ENCODE results near the gene SLC35F3.
"Not testable (repeated sequence)": the region's sequence is repeated elsewhere in the genome, so short reads cannot be mapped to it uniquely, and the experiment has no call there.

The SLC35F3 gene

GRCh38 chr1:234152344-234152743 lies 247.9 kb downstream of the SLC35F3 start:
- DNase-seq, result not testable (repeated sequence)

- DNase-seq, result no peak
These were observed 250.1 kb downstream of the SLC35F3 start for GRCh38 chr1:234154320-234155251.

GRCh38 chr1:234162661-234163060 lies 258.2 kb downstream of the SLC35F3 start:
- no peak for DNase-seq

- DNase-seq, result no peak
These were observed 258.9 kb downstream of the SLC35F3 start for GRCh38 chr1:234163267-234163919.

- no peak for DNase-seq
These were observed 259.7 kb downstream of the SLC35F3 start for GRCh38 chr1:234164098-234164709.

DNA sequence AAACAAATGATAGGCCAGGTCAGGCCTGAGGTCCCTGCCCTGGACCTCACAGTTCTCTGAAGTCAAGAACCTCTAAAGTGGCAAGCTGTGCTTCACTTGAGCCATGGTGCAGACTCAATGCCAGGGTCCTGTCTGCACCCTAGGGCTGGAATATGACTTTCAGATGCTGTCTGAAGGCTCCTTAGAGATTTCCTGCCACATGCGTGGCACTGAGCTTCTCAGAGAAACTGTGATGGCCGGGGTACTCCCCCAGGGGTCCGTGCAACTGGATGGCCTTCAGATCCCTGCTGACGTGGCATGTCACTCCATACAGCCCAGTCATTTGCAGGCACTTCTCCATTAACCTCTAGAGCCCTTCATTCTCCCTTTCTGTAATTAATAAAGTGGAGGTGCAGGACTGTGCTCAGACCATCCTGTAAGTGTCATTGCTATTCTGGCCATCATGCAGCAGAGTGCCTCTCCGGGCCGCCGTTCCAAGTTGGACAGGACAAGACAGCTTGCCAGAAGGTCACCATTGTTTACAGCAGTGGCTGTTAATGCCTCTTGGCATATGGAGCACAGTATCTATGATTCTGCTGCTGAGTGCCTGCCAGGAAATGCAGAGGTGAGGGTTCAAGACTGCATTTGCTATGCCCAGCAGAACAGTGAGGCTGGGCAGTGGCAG lies 263.7 kb downstream of the SLC35F3 start:
- DNase-seq, result no peak

GRCh38 chr1:234169161-234169849 lies 264.8 kb downstream of the SLC35F3 start:
- DNase-seq, result no peak

DNA sequence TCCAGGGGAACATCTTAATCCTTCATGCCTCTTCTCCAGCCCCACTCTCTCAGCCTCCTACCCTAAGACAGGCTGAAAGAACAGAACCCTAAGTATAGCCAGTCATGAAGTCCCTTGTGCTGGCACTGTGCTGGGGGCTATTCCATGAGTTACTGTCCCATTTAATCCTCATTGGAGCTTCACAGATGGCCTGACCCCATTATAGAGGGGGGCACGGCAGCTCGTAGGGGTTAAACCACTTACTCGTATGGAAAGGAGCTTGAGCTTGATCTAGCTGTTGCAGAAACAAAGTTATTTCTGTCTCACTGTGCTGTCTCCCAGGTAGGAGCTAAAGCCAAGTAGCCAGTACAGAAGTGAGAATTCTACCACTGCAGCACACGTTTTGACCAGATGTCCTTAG lies 265.6 kb downstream of the SLC35F3 start:
- no peak for DNase-seq

DNA sequence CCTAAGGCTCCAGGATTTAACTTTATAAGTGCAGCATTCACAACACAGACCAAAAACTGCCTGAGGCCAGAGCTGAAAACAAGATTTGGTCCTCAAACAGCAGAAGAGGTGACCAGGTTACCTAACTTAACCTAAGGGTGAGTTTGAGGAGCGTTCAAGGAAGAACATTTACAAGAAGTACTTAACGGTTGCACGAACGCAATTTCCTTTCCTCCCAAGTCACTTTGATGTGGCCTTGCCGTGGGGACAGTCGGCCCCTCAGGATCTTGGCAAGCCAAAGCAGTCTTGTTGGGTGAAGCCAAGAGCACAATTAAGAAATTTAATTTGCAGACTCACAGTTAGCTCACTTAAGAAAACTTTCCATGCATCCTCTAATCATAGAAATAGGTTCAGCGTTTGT lies 266.1 kb downstream of the SLC35F3 start:
- DNase-seq, result no peak

DNA sequence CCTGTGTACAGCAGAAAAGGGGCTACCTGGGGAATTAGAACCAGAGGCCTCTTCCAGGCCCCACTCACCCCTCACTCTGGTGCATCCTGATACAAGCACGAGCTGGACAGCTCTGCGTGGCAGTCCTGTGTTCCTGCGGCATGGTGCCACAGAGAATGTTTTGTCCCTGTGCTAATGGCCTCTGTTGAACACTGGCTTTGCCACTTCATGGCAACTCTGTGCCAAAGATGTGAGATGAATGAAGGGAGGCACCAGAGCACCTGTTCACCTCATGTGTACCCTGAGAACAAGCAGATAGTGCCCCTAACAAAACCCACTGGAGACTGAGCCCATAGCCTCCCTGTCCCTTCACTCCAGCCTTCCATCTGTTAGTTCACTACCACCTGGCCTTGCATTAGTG lies 269.5 kb downstream of the SLC35F3 start:
- DNase-seq, result no peak

GRCh38 chr1:234175363-234175762 lies 270.9 kb downstream of the SLC35F3 start:
- DNase-seq, result no peak

DNA sequence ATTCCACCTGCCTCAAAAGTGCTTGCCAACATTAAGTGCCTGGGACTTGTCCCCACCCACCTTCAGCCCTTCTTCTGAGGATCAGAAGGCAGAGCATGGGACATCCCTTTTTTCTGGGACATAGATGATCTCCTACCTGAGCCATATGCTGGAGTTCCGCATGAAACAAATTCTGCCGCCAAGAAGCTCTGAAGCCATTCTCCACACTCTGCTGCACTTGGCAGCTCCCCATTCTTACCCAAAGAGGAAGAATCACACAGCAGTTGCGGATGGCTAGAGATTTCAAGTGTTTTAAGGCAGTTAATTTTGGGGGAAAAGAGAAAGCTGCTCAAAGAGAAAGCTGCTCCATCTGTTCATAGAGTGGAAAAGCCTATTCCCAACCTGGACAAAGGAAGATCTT lies 271.5 kb downstream of the SLC35F3 start:
- no peak for DNase-seq

DNA sequence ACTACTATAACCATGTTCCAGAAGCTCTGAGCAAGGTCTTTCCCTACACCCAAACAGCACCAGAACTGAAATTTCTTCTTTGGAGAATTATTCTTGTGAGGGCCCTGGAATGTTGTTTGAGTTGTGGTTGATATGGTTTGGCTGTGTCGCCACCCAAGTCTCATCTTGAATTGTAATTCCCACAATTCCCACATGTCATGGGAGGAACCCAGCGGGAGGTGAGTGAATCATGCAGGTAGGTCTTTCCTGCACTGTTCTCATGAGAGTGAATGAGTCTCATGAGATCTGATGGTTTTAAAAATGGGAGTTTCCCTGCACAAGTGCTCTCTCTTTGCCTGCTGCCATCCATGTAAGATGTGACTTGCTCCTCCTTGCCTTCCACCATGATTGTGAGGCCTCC lies 272.4 kb downstream of the SLC35F3 start:
- DNase-seq, result not testable (repeated sequence)

- no peak for DNase-seq
These were observed 281.0 kb downstream of the SLC35F3 start for GRCh38 chr1:234185438-234185837.

DNA sequence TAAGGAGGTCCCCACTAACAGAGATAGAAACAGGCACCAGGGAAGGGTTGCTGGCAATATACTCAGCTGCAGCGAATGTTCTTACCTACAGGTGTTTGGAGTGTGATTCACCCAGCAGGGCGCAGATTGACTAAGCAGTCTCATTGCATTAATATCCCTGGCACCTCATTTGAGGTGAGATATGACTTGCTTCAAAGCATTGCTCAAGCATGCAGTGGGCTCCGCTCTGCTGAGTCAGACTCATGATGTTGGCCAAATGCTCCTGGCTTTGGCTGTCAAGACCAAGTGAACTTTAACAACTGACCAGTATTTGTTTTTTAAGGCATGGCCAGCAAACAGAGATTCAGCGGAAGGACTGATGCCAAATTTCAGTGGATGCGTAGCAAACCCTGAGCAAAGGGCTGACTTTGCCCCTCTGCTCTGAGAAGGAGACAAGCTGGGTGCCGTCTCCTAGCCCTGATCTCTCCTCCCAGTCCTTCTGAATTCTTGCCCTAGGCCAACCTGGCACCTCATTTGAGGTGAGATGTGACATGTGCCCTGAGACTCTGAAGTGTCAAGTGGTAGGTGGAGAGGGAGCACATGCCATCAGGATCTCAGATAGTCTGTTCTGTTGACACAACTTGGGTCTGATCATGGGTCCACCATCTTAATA lies 281.7 kb downstream of the SLC35F3 start:
- DNase-seq, result no peak

DNA sequence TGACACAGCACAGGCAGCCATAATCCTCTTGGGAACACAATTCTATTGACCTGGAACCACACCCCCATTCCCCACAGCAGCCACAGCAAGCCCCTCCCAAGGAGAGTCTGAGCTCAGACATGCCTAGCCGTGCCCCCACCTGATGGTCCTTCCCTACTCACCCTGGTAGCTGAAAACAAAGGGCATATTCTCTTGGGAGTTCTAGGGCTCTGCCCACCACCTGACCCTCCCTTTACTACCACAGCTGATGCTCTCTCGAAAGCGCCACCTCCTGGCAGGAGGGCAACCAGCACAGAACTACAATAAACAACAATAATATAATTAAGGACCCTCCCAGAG lies 283.9 kb downstream of the SLC35F3 start:
- DNase-seq, result no peak

DNA sequence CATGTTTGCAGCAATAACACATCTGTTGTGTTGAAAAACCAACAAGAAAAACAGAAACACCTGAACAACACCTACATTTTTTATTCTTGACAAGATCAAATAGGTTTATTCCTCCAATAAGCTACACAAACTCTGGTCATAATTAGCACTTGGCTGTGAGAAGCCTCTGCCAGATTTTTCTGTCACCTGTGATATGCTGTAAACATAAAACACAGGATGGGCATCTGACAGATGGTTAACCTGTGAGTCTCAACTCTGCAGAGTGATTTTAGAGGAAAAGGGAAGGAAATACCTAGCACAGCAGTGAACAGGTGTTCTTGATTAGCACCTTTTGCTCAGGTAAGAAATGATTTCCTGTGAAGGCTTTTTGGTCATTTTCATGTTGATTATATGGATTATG lies 293.4 kb downstream of the SLC35F3 start:
- no peak for DNase-seq

- DNase-seq, result no peak
These were observed 295.1 kb downstream of the SLC35F3 start for GRCh38 chr1:234199476-234200127.

DNA sequence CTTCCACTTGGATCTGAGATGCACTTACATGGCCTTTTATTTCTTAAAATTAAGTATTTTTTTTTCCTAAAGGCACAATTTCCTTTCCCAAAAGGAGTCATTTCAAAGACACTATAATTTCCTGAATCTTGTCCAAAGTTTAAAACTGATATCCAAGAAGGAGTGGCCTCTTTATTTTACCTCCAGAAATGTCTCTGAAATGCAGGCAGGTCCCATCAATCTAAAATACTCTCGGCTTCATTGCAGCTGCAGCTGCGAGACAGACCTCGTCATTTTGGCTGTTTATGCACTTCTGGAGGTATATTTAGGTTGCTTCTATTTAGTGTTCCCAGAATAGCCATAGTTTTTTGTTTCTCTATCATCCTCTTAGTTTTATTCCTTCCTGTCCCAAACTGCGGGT lies 296.1 kb downstream of the SLC35F3 start:
- no peak for DNase-seq

- DNase-seq, result no peak
These were observed 297.1 kb downstream of the SLC35F3 start for GRCh38 chr1:234201600-234201999.

DNA sequence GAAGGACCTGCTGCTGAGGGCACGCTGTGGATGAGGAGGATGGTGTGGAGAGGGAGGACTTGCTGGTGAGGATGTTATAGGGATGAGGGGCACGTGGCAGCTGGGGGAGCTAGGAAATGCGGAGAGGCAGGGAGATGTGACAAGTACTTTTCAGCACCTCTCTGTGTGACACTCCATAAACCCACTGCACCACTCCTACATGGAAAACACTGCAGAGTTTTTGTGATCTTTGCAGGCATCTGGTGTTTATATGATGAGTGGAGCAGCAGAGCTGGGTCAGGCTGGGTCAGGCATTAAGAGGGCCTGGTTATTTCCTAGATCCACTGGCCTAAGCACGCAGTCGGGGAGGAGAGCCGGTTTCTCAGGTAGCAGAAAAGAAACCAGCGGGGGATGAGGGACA lies 301.5 kb downstream of the SLC35F3 start:
- no peak for DNase-seq
